HG03439 (cell line): ENCODE results near the gene ZNF226.
"Not testable (repeated sequence)": the region's sequence is repeated elsewhere in the genome, so short reads cannot be mapped to it uniquely, and the experiment has no call there.

Experiments used
- ATAC-seq: cut with Tn5 transposase; IDR thresholded peaks from one replicate; pipeline ENCODE4 v1.9.1; 2021; ENCODE audit warnings: mild to moderate bottlenecking, moderate library complexity; ENCODE audit not compliant: unreplicated experiment

Gene ZNF226

DNA sequence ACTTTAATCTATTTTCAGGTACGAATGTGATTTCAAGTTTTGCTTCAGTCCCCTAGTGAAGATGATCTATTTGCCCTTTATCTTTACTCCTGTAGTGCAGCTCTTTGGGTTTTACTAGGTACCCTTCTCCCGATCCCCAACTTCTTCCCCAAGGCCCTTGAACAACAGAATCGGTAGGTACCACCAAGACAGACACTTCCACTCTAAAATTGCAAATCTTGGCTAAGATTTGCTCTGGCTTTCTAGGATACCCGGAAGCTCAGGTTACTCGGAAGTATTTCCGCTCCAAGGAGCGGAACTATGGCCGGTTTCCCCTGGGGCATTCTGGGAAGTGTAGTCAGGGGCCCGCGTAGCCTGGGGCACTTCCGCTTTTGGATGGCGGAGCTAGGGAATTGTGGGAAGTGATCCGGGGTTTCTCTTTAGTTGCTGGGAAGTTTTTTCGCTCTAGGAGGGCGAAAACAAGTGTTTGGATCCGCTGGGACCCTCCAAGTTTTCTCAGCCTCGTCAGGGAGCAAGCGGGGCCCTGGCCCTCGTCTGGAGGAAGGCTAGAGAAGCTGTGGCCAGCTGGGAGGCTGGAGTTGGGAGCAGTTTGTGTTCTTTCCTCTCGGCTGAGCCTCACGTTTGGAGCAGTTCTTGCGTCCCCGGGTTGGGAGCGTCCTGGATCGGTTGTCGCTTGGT is 42.4 kb downstream of the ZNF226 start:
- peak; percentile 89 for ATAC-seq

- ATAC-seq: peak; percentile 82
Observed at GRCh38 chr19:44212250-44212865, 47.5 kb downstream of the ZNF226 start, which contains the start of gene ZNF227. Gene ZNF227, plus strand, starts transcription at chr19:44212532. Its CDS starts 5,261 bp downstream, at chr19:44217793.

DNA sequence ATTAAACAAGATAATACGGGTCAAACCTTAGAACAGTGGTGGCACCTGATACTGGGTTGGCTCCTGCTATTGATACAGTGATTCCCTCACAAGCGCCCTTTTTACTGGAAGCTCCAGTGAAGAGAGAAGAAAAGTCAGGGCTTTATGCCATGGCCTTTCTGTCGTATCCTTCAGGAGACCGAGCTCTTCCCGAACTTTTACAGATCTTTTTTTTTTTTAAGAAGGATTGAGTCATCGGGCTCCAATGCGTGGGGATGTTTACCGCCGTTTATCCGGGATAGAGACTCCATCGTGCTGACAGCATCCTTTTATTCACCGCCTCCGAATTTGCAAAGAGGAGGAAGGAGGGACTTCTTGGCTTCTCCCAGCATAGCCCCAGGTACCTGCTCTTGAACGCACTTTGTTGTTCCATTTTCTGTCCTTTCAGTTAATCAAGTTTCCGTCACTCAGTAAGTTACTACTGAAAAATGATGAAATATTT is 48.0 kb downstream of the ZNF226 start:
- ATAC-seq: peak; percentile 18

GRCh38 chr19:44219926-44220325 is 55.0 kb downstream of the ZNF226 start:
- not testable (repeated sequence) for ATAC-seq

- not testable (repeated sequence) for ATAC-seq
Observed at GRCh38 chr19:44220761-44221160, 55.9 kb downstream of the ZNF226 start.

DNA sequence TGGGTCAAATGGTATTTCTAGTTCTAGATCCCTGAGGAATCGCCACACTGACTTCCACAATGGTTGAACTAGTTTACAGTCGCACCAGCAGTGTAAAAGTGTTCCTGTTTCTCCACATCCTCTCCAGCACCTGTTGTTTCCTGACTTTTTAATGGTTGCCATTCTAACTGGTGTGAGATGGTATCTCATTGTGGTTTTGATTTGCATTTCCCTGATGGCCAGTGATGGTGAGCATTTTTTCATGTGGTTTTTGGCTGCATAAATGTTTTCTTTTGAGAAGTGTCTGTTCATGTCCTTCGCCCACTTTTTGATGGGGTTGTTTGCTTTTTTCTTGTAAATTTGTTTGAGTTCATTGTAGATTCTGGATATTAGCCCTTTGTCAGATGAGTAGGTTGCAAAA is 56.4 kb downstream of the ZNF226 start:
- ATAC-seq: not testable (repeated sequence)
